AG20443 (cell line): Measurements from ENCODE around the gene RNF7.
A peak's percentile ranks its signal among the peaks of the same experiment; 100 is the strongest.
"Not testable (repeated sequence)": the region's sequence is repeated elsewhere in the genome, so short reads cannot be mapped to it uniquely, and the experiment has no call there.

Source experiments
- DNase-seq: peaks from one replicate; pipeline ENCODE4 v3.0.0; 2012; ENCODE audit warnings: low spot score, mixed read lengths

The RNF7 gene

GRCh38 chr3:141735770-141736465 is 2.2 kb upstream of the RNF7 start:
- no peak for DNase-seq

DNA sequence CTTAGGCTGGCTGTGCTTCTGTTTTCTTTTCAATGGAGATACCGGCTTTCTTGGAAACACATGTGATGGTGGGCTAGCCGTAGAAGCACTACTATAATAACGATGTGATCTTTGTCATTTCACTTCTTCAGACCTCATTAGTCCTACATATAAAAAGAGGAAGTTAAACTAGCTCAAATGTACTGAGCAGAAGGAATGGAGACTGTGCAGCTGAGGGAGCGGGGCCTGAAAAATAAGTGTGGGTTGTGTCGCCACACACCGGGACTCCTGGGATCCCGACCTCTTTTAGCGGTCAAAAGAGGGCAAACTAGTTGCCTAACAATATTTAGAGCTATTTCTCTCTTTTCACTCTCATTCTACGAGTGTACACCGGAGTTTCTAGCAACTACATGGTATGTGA is 1.0 kb upstream of the RNF7 start:
- no peak for DNase-seq

DNA sequence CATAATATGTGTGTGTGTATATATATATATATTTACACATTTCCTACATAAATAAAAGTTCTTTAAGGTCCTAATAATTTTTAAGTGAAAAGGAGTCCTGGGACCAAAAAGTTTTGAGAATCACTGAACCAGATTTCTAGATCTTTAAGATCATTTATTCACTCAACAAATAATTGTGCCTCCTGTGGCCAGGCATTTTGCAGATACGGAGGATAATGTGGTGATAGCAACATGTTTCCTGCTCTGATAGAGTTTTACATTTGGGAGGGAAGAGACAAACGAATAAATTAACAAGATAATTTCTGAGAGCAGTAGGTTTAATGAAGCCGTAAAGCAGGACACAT is 448 bp upstream of the RNF7 start:
- no peak for DNase-seq

DNA sequence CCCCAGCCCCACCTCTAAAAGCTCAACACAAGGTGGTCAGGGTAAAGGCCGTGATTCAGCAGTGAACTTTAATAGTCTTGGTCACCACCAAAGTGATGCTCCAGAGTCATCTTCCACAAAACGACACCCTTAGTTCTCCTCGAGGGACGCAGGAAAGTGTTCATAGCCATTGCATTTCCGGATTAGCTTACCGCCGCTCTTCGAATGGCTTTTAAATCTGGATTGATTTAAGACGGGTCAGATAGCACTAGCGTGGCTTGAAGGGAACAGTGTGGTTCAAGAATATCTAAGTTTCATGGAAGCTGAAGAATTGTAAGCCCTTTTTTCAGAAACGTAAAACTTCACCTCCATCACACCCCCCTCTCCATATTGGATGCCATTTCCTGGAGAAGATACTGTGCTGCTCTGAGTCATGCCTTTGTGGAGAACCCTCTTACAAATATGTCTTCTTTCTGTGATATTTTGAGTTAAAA is 829 bp downstream of the RNF7 start:
- DNase-seq: peak; percentile 49

GRCh38 chr3:141739731-141740130 is 1.6 kb downstream of the RNF7 start:
- no peak for DNase-seq

- DNase-seq: no peak
Observed at GRCh38 chr3:141740349-141740748, 2.3 kb downstream of the RNF7 start.

- no peak for DNase-seq
Observed at GRCh38 chr3:141743305-141743704, 5.2 kb downstream of the RNF7 start.

DNA sequence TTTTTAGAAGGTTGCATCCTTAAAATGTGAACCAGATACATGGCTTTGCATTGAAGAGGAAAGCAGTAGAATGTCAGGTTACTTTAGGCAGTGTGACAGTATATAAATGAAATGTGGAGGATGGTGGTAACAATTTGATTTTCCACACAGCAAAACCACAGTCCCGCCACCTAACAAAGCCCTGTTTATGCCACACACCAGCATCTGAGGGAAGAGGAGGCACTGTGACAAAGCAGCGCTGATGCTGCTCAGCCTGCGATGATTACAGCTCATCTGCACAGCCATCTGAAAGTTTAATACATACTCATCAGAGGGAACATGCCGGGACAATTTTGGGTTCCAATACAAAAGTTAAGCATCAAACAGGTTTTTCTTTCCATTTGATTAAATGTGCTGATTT is 8.9 kb downstream of the RNF7 start:
- no peak for DNase-seq

DNA sequence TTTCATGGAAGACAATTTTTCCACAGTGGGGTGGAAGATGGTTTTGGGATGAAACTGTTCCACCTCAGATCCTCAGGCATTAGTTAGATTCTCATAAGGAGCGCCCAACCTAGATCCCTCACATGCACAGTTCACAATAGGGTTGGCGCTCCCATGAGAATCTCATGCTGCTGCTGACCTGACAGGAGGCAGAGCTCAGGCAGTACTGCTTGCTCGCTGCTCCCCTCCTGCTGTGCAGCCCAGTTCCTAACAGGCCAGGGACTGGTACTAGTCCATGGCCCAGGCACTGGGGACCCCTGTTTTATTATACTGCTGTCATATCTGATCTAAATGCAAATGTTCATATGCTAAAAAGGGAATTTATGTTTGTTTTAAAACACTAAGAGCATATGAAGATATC is 15.3 kb downstream of the RNF7 start:
- DNase-seq: no peak

DNA sequence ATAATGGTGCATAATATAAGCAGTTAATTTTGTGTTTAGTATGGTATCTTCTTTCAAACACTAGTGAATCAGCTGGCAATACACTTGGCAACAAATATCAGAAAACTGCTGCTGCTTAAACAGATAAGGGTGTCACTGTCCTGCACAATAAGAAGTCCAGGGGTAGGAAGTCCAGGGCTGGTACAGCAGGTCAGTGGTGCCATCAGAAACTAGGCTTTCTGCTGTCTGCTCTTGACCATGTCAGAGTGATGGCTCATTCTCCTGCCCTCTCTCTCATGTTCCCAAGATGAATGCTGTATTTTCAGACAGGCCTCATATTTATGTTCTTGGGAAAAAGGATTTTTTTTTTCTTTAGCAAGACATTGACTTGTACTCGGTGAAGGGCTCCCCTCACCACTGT is 15.9 kb downstream of the RNF7 start:
- DNase-seq: no peak

GRCh38 chr3:141762552-141762951 is 24.5 kb downstream of the RNF7 start:
- DNase-seq: not testable (repeated sequence)

- no peak for DNase-seq
Observed at GRCh38 chr3:141763088-141763750, 25.1 kb downstream of the RNF7 start, which contains the start of gene GRK7. Gene GRK7 (plus strand): TSS chr3:141763408. CDS start chr3:141778285, 14,877 bp downstream.

DNA sequence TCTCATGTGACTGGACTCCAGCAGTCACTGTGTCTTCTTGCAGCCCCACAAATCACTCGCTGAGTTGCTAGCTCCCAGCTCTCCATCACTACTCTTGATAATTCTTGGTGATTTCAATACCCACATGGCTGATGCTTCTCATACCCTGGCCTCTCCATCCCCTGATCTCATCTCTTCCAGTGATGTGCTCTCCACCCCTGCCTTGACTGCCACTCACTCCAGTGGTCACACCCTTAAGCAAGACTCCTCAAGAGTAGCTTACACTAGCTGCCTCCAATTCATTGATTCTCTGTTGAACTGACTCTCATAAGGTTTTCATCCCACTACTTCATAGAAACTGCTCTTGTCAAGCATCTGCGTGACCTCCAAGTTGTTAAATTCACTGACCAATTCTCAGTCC is 25.9 kb downstream of the RNF7 start:
- no peak for DNase-seq

DNA sequence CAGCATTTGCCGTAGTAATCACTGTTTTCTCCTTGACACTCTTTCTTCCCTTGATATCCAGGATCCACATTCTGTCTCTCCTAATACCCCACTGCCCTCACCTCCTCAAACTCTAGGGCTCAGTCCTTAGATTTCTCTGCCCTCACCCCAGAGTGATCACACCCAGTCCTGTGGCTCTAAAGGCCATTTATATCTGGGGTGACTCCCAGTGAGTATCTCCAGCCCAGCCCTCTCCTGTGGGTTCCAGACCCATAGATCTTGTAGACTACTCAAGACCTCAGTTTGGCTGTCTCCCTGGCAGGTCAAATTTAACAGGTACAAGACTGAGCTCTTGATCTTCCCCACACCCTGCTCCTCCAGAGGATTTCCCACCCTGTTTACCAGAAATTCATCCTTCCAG is 26.4 kb downstream of the RNF7 start:
- no peak for DNase-seq

DNA sequence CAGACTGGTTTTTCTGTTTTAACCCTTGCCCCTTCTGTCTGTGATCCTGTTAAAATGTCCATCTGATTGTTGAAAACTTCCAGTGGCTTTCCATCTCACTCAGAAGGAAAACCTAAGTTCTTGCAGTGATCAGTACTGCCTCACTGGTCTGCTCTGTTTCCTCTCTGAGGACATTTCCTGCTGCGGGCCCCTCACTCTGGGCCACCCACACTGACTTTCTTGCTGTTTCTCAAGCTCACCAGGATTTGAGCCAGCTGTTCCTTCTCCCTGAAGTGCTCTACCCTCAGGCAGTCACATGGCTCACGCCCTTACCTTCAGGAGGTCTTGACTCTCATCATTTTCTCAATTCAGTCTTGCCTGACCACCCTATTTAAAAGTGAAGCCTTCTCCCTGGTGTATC is 26.9 kb downstream of the RNF7 start:
- DNase-seq: no peak

GRCh38 chr3:141767066-141767465 is 29.0 kb downstream of the RNF7 start:
- DNase-seq: no peak

- DNase-seq: no peak
Observed at GRCh38 chr3:141769221-141769894, 31.3 kb downstream of the RNF7 start.

GRCh38 chr3:141773676-141774075 is 35.6 kb downstream of the RNF7 start:
- no peak for DNase-seq

- no peak for DNase-seq
Observed at GRCh38 chr3:141776376-141776775, 38.3 kb downstream of the RNF7 start.

DNA sequence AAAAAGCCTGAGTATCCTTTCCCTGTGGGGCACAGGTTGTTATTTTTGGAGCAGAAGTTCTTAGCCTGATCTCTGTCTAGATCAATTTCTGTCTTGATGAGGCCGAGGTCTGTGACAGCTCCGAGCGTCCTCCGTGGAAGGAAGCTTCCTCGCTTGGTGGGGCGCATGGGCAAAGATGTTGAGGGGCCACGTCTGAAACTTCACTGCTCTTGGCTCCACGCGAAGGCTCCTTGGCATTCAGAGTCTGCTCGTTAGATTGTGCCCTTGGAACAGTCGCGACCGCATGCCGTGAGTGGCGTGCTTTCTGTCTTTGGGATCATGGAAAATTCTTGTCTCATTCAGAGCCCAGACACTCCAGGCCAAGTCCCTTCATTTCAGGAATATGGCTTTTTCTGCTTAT is 38.8 kb downstream of the RNF7 start:
- no peak for DNase-seq

GRCh38 chr3:141777957-141778813 is 40.1 kb downstream of the RNF7 start:
- DNase-seq: peak; percentile 2

- DNase-seq: no peak
Observed at GRCh38 chr3:141779667-141780066, 41.6 kb downstream of the RNF7 start.
